Fibroblast of villous mesenchyme (primary cell): Measurements from ENCODE around the gene PHGDH. TPM values are rescaled to one million over a fixed set of nuclear protein-coding genes. Genes with fewer than 3 reads are reported as not detected.

ENCODE experiments used
- DNase-seq: peaks from one replicate; pipeline ENCODE4 v3.0.0-alpha.2; 2010; ENCODE audit warnings: low read depth
- H3K4me3 ChIP-seq: 2 replicates; pipeline ENCODE4 v1.5.1; 2011; ENCODE audit warnings: low read depth, mild to moderate bottlenecking, low read length
- CTCF ChIP-seq: IDR thresholded peaks from 2 replicates; pipeline ENCODE4 v1.5.1; 2012; ENCODE audit warnings: low read depth, mild to moderate bottlenecking, low read length; ENCODE audit not compliant: insufficient read depth
- total RNA-seq: library from RNA; depleted of rRNA; stranded (reverse); fragments of >200 nt; gene quantifications from 2 replicates; pipeline ENCODE4 v1.2.3, GENCODE V29; 2012

The PHGDH gene
- total RNA-seq, 1 donor, result 80.7 TPM

DNA sequence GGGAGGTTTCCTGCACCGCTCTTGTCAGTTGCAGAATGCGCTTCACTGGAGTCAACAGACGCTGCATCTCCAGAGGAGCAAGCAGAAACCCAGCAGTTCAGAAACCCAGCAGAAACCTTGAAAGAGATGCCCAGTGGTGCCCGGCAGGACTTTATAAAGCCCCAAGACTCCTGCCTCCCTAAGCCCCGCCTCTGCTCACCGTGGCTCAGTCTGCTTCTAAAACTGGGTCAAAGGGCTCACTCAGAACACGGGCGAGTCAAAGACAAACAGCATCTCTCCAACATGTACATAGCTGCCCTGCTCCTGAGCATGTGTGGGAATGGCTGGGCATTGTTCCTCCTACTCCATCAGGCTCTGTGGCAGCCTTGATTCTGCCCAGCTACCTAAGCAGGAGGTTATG, 57.0 kb downstream of the PHGDH start, which contains the start of gene HMGCS2:
Gene HMGCS2, minus strand, starts transcription at position 128 of the 400 bp plus-strand sequence. Its CDS starts 61 bp downstream, at position 67.
- no peak within 1 kb of the TSS for H3K4me3 ChIP-seq
- no peak for TF ChIP-seq CTCF
- no peak for DNase-seq

GRCh38 chr1:119771016-119771415, 59.3 kb downstream of the PHGDH start:
- no peak for TF ChIP-seq CTCF
- no peak for DNase-seq
- no peak overlapping the region for H3K4me3 ChIP-seq

- DNase-seq, result no peak
- no peak overlapping the region for H3K4me3 ChIP-seq
- no peak for TF ChIP-seq CTCF
Observed at GRCh38 chr1:119771770-119772169, 60.0 kb downstream of the PHGDH start.

DNA sequence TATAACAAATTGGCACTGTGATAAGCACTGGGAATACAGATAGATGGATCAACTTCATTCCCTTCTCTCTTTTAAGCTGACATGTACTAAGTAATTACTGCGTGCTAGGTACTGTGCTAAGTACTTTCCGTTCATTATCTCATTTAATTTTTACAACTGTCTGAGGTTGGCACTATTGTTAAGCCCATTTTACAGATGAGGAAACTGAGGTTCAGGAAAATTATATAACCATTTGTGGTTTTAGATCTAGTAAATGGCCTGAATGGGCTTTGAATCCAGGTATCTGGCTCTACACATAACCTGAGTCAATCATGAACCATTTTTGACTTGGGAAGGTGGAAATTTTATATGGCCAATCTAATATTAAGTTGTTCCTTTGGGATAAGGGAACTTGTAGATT, 60.6 kb downstream of the PHGDH start:
- no peak for TF ChIP-seq CTCF
- no peak overlapping the region for H3K4me3 ChIP-seq
- no peak for DNase-seq

- no peak for TF ChIP-seq CTCF
- peak; percentile 86 for DNase-seq
- H3K4me3 ChIP-seq, result no peak overlapping the region
Observed at GRCh38 chr1:119773711-119774241, 62.0 kb downstream of the PHGDH start.

GRCh38 chr1:119774746-119775490, 63.2 kb downstream of the PHGDH start:
- DNase-seq, result peak; percentile 22
- no peak for TF ChIP-seq CTCF
- no peak overlapping the region for H3K4me3 ChIP-seq

DNA sequence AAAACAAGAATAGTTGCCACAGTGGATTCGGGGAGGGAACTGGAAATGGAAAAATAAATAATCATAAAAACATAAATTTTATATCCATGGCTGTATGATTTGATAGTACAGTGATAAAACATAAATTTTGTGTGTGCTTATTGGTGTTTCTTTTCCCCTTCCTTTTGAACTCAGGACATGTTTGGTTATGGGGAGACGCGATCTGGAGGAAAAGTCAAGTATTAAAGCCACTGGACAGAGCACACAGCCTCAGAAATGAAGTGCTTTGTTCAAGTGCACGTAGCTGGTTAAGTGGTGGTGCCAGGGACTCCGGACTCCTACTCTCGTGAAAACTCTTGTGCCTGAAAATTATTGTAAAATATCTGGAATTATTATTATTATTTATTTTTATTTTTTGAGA, 66.6 kb downstream of the PHGDH start:
- no peak for TF ChIP-seq CTCF
- DNase-seq, result no peak
- no peak overlapping the region for H3K4me3 ChIP-seq
